Measurements from ENCODE around the gene RPP21.

Gene RPP21

DNA sequence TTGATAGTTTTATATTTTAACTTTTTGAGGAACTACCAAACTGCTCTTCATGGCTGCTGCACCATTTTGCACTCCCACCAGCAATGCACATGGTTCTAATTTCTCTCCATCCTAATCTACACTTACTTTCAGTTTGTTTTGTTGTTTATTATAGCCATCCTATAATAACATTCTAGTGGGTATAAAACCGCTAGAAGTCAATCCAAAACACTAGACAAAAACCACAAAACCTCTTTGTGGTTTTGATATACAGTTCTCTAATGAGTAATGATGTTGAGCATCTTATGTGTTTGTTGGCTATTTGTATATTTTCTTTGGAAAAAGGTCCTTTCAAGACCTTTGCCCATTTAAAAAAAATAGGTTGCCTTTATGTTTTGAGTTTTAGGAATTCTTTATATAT is 5.6 kb downstream of the RPP21 start:
- in situ Hi-C loops (cut with HindIII; ENCODE audit: low sequenced_read_pairs), result no loop called here
- no peak overlapping the region for H3K4me3 ChIP-seq (ENCODE audit: low read depth, low read length)
- TF ChIP-seq, protein P1, sequence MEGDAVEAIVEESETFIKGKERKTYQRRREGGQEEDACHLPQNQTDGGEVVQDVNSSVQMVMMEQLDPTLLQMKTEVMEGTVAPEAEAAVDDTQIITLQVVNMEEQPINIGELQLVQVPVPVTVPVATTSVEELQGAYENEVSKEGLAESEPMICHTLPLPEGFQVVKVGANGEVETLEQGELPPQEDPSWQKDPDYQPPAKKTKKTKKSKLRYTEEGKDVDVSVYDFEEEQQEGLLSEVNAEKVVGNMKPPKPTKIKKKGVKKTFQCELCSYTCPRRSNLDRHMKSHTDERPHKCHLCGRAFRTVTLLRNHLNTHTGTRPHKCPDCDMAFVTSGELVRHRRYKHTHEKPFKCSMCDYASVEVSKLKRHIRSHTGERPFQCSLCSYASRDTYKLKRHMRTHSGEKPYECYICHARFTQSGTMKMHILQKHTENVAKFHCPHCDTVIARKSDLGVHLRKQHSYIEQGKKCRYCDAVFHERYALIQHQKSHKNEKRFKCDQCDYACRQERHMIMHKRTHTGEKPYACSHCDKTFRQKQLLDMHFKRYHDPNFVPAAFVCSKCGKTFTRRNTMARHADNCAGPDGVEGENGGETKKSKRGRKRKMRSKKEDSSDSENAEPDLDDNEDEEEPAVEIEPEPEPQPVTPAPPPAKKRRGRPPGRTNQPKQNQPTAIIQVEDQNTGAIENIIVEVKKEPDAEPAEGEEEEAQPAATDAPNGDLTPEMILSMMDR (IDR thresholded peaks at IDR 0.05; ENCODE audit: low read depth, low read length, missing control alignments), result no peak
- no peak for DNase-seq (ENCODE audit: low read depth)

DNA sequence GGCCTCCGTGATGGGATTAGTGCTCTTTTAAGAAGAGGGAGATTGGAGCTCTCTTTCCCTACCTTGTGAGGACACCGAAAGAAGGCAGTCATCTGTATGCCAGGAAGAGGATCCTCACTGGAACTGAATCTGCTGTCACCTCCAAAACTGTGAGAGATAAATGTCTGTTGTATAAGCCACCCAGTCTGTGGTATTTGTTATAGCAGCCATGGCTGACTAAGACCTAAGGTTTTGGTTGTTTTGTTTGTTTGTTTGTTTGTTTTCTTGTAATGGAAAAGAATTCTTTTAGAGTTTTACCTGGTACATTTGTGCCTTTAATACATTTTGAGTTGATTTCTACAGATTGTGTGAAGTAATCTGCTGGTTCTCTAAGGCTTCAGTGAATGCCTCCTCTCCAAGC is 7.6 kb downstream of the RPP21 start:
- H3K4me3 ChIP-seq (ENCODE audit: low read depth, low read length), result no peak overlapping the region
- in situ Hi-C loops (cut with HindIII; ENCODE audit: low sequenced_read_pairs), result no loop called here
- TF ChIP-seq, protein P1 (IDR thresholded peaks at IDR 0.05; ENCODE audit: low read depth, low read length, missing control alignments), result no peak
- no peak for DNase-seq (ENCODE audit: low read depth)

DNA sequence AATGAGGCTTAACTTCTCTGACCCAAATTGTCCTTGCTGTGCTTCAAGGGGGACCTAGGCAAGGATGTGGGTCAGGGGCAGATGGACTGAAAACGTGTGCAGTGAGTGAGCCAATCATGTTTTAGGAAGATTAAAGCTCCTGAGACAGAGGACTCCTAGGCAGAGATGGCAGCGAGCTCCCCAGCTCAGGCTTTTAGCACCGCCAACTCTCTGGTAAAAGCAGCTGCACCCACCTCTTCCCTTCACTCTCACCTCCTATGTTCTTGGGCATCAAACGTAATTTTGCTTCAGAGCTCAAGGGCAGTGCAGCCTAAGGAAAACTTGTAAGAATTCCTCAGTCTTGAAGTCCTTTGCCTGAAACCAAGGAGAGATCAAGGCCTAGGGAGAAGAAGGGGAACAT is 10.3 kb downstream of the RPP21 start:
- in situ Hi-C loops (cut with HindIII; ENCODE audit: low sequenced_read_pairs), result no loop called here

DNA sequence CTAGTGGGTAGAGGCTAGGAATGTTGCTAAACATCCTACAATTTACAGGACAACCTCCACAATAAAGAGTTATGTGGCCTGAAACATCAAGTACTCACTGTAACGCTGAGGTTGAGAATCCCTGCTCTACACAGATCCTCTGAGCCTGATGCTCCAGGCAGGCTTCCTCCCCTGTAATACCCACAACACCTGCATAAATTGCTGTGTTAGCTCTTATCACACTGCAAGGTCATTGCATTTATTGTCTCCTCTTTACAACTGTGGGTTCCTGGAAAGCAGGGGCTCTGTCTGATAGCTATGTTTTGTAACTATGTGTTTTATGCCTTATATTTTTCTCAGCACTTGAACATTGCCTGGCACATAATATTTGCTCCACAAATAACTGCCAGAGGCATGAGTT is 11.6 kb downstream of the RPP21 start:
- in situ Hi-C loops (cut with HindIII; ENCODE audit: low sequenced_read_pairs), result no loop called here

More for the DNA sequence above, 10.3 kb downstream of the RPP21 start:
- TF ChIP-seq, protein P1 (IDR thresholded peaks at IDR 0.05; ENCODE audit: low read depth, low read length, missing control alignments), result no peak
- DNase-seq (ENCODE audit: low read depth), result no peak
- no peak overlapping the region for H3K4me3 ChIP-seq (ENCODE audit: low read depth, low read length)

DNA sequence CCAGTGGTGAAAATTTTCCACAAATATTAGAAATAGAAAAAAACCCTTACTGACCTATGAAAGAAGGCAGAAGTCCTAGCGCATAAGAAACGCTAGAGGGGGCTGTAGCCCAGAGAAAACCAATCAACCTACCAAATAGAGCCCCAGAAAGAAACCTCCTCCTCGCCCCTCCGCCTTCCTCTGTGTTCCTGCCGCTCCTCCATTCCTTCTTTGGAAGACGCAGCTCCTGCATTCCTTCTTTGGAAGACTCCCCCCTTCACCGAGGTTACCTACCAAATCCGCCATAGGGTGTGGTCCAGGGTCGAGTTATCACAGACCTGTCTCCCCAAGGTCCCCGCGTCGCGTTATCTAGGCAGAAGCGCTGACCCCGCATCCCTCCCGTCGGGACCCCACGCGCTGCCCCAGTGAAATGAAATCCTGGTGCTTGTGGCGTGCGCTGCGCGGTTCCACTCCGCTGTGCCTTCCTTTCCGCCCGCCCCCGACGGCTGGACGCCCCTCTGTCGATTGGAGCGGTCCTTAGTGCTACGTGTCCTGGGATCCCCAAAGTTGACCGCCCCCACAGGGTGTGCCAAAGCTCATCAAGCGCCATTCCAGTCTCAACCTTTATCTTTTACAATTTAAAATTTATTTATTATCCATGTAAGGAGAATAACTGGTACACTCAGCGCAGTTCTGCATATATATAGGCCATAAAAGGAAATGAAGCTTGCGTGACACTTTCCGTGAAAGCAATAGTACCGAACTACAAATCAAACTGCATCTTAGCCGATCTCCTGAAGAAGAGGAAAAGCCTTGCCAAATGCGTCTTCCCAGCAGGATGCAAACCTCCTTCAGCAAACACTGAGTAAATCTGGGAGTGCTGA is 13.0 kb downstream of the RPP21 start:
- H3K4me3 ChIP-seq (ENCODE audit: low read depth, low read length), result peak overlapping the region; percentile 35
- in situ Hi-C loops (cut with HindIII; ENCODE audit: low sequenced_read_pairs), result no loop called here
- peak; percentile 61 for DNase-seq (ENCODE audit: low read depth)
- TF ChIP-seq, protein P1 (IDR thresholded peaks at IDR 0.05; ENCODE audit: low read depth, low read length, missing control alignments), result peak; percentile 82

More for the DNA sequence above, 11.6 kb downstream of the RPP21 start:
- DNase-seq (ENCODE audit: low read depth), result no peak
- no peak overlapping the region for H3K4me3 ChIP-seq (ENCODE audit: low read depth, low read length)
- TF ChIP-seq, protein P1 (IDR thresholded peaks at IDR 0.05; ENCODE audit: low read depth, low read length, missing control alignments), result no peak

GRCh38 chr6:30359276-30359675 is 14.3 kb downstream of the RPP21 start:
- in situ Hi-C loops (cut with HindIII; ENCODE audit: low sequenced_read_pairs), result no loop called here
- no peak overlapping the region for H3K4me3 ChIP-seq (ENCODE audit: low read depth, low read length)
- DNase-seq (ENCODE audit: low read depth), result no peak
- TF ChIP-seq, protein P1 (IDR thresholded peaks at IDR 0.05; ENCODE audit: low read depth, low read length, missing control alignments), result no peak
